T-helper 1 cell treated with Interleukin-12 subunit alpha and Interleukin-12 subunit beta and Interleukin-4 antibody, amounts not matched to agents 30 μg/mL and 1 μg/mL, for 36 hours (primary cell): ENCODE data around the gene GALNT9.

ENCODE experiments used
- H3K27ac Mint-ChIP-seq: one replicate; pipeline ENCODE4 v1.8.0; 2021; ENCODE audit warnings: mild to moderate bottlenecking, mixed read lengths
- H3K27me3 Mint-ChIP-seq: one replicate; pipeline ENCODE4 v1.8.0; 2021; ENCODE audit warnings: low read depth, mixed read lengths
- H3K36me3 Mint-ChIP-seq: one replicate; pipeline ENCODE4 v1.8.0; 2021; ENCODE audit warnings: low read depth, mixed read lengths
- H3K4me1 Mint-ChIP-seq: one replicate; pipeline ENCODE4 v1.8.0; 2021; ENCODE audit warnings: low read depth, mixed read lengths
- H3K4me3 Mint-ChIP-seq: one replicate; pipeline ENCODE4 v1.8.0; 2021; ENCODE audit warnings: mild to moderate bottlenecking, moderate library complexity, mixed read lengths
- H3K9me3 Mint-ChIP-seq: one replicate; pipeline ENCODE4 v1.8.0; 2021; ENCODE audit warnings: mixed read lengths

Gene GALNT9

DNA sequence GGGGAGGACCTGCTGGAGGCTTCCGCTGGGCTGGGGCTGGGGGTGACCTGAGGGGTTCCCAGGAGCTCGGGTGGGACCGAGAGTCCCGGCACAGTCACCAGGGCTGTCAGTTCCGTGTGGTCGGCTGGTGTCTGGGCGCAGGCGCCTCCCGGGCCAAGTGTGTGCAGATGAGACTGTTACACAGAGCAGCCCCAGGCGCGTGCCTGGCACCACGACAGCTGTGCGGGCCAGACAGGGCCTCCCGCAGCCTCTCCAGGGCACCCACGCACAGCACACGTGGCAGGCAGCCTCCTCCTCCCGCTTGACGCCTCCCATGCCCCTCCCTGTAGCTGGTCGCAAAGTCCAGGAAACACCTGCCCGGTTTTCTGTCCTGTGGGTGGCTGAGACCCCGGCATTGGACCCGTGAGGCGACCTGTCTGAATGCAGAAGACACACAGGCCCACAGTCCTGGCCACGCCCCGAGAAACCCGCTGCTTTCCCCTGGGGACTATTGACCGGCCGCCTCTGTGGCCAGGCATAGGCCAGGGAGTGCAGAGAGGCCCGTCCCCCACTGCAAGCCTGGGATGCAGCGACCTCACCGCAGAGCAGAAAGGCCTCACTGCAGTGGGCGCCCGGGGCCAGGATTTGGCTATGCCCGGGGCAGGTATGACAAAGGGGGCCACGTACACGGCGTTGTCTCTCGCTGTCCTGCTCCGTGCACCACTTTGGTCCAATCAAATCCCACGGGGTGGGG lies 12.1 kb upstream of the GALNT9 start:
- Mint-ChIP-seq H3K4me3 (no peak overlapping the region), H3K36me3 (no peaks in the 10 kb centered on the region), H3K9me3 (no peaks in the 10 kb centered on the region), H3K27ac (no peak overlapping the region), H3K4me1 (no peaks in the 10 kb centered on the region), H3K27me3 (peaks cover 9% of the 10 kb centered on the region)

- Mint-ChIP-seq H3K36me3 (no peaks in the 10 kb centered on the region), H3K4me1 (no peaks in the 10 kb centered on the region), H3K4me3 (no peak overlapping the region), H3K27me3 (peaks cover 9% of the 10 kb centered on the region), H3K9me3 (peaks cover 1% of the 10 kb centered on the region), H3K27ac (no peak overlapping the region)
Observed at GRCh38 chr12:132340266-132341035, 11.1 kb upstream of the GALNT9 start.

DNA sequence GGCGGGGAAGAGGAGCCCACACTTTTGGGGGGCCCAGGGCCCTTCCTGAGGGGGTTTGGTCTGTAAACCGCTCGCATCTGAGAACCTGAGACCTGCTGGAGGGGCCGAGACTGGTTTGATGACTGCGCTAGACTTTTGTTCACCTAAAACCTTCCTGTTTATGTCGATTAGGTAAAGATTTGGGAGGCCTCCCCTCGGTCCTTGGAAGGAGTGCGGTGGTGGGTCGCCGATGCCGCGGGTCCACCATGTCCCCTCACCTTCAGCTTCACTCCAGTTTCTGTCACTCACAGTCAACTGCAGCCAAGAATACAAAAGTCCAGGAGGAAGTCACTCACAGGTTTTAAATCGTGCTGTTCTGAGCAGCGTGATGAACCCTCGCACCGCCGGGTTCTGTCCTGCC lies 10.5 kb upstream of the GALNT9 start:
- Mint-ChIP-seq H3K27me3 (peaks cover 9% of the 10 kb centered on the region), H3K27ac (no peak overlapping the region), H3K36me3 (no peaks in the 10 kb centered on the region)

DNA sequence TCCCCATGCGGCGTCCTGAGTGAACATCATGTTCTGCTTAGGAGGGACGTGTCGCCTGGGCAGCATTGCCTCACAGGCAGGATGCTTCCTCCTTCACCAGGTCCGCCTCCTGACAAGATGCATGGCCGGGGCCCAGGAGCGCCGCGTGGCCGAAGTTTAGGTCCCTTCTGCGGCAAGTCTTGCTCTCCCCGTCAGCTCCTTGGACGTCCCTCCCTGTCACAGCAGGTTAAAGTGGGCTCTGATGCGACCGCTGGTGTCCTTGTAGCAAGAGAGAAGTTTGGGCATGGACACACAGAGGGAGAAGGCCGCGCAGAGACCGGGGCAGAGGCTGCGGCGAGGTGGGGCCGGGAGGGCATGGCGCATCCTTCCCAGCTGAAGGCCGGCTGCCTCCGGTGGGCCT lies 9.4 kb upstream of the GALNT9 start:
- H3K4me1 Mint-ChIP-seq, result no peaks in the 10 kb centered on the region
- H3K36me3 Mint-ChIP-seq, result no peaks in the 10 kb centered on the region
- peaks cover 3% of the 10 kb centered on the region for H3K9me3 Mint-ChIP-seq
- no peak overlapping the region for H3K27ac Mint-ChIP-seq
- H3K27me3 Mint-ChIP-seq, result peaks cover 9% of the 10 kb centered on the region
- H3K4me3 Mint-ChIP-seq, result no peak overlapping the region

More for the DNA sequence above, 10.5 kb upstream of the GALNT9 start:
- peaks cover 3% of the 10 kb centered on the region for H3K9me3 Mint-ChIP-seq
- no peak overlapping the region for H3K4me3 Mint-ChIP-seq
- no peaks in the 10 kb centered on the region for H3K4me1 Mint-ChIP-seq

GRCh38 chr12:132338311-132338710 lies 8.9 kb upstream of the GALNT9 start:
- Mint-ChIP-seq H3K4me1 (no peaks in the 10 kb centered on the region), H3K36me3 (no peaks in the 10 kb centered on the region), H3K27me3 (peaks cover 8% of the 10 kb centered on the region), H3K9me3 (peaks cover 3% of the 10 kb centered on the region), H3K27ac (no peak overlapping the region), H3K4me3 (no peak overlapping the region)

- Mint-ChIP-seq H3K9me3 (peaks cover 3% of the 10 kb centered on the region), H3K4me3 (no peak overlapping the region), H3K36me3 (no peaks in the 10 kb centered on the region), H3K27me3 (peaks cover under 1% of the 10 kb centered on the region), H3K4me1 (no peaks in the 10 kb centered on the region), H3K27ac (no peak overlapping the region)
Observed at GRCh38 chr12:132337557-132337956, 8.2 kb upstream of the GALNT9 start.

GRCh38 chr12:132336451-132337413 lies 7.3 kb upstream of the GALNT9 start:
- Mint-ChIP-seq H3K27me3 (no peaks in the 10 kb centered on the region), H3K36me3 (no peaks in the 10 kb centered on the region), H3K27ac (no peak overlapping the region), H3K9me3 (peaks cover 3% of the 10 kb centered on the region), H3K4me1 (no peaks in the 10 kb centered on the region), H3K4me3 (no peak overlapping the region)

GRCh38 chr12:132335179-132335756 lies 5.9 kb upstream of the GALNT9 start:
- H3K4me3 Mint-ChIP-seq, result no peak overlapping the region
- no peaks in the 10 kb centered on the region for H3K4me1 Mint-ChIP-seq
- peaks cover 9% of the 10 kb centered on the region for H3K27me3 Mint-ChIP-seq
- H3K9me3 Mint-ChIP-seq, result peaks cover 10% of the 10 kb centered on the region
- H3K36me3 Mint-ChIP-seq, result no peaks in the 10 kb centered on the region
- H3K27ac Mint-ChIP-seq, result no peak overlapping the region

GRCh38 chr12:132333766-132334165 lies 4.4 kb upstream of the GALNT9 start:
- Mint-ChIP-seq H3K4me1 (no peaks in the 10 kb centered on the region), H3K9me3 (peaks cover 10% of the 10 kb centered on the region), H3K27me3 (peaks cover 11% of the 10 kb centered on the region), H3K4me3 (no peak overlapping the region), H3K27ac (no peak overlapping the region), H3K36me3 (no peaks in the 10 kb centered on the region)

DNA sequence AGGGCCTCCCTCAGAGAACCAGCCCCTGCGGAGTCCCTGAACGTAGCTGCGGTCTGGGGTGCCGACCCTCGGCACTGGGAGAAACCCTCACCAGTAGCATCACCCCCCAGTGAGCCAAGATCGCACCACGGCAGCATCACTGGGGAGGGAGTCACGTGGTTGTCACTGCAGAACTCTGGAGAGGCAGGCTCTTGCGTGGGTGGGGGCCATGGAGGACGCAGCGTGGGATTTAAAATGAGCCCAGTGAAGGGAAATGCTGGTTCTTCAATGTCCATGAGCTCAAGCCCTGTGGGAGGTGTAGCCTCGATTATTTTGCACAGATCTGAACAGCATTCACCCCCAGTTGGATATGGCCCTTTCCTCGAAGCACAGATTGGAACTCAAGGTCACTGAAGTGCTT lies 3.9 kb upstream of the GALNT9 start:
- Mint-ChIP-seq H3K36me3 (no peaks in the 10 kb centered on the region), H3K4me1 (no peaks in the 10 kb centered on the region), H3K27ac (no peak overlapping the region), H3K9me3 (peaks cover 10% of the 10 kb centered on the region), H3K27me3 (peaks cover 14% of the 10 kb centered on the region), H3K4me3 (no peak overlapping the region)

DNA sequence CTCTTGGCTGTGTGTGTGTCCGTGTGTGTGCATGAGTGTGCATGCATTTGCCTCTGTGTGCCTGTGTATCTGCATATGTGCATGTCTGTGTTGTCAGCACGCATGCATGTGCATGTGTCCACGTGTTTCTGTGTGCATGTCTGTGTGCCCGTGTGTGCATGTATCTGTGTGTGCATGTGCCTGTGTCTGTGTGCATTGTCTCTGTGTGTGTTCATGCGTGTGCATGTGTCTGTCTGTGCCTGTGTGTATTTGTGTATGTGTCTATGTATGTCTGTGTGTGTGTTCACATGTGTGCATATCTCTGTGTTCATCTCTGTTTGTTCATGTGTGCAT lies 1.1 kb upstream of the GALNT9 start:
- Mint-ChIP-seq H3K27me3 (peaks cover 31% of the 10 kb centered on the region), H3K36me3 (no peaks in the 10 kb centered on the region)

GRCh38 chr12:132329720-132330548 lies 545 bp upstream of the GALNT9 start:
- Mint-ChIP-seq H3K4me3 (no peak overlapping the region), H3K9me3 (peaks cover 7% of the 10 kb centered on the region), H3K27me3 (peaks cover 31% of the 10 kb centered on the region), H3K27ac (no peak overlapping the region), H3K36me3 (no peaks in the 10 kb centered on the region), H3K4me1 (peaks cover 2% of the 10 kb centered on the region)

More for the DNA sequence above, 1.1 kb upstream of the GALNT9 start:
- no peak overlapping the region for H3K27ac Mint-ChIP-seq
- no peak overlapping the region for H3K4me3 Mint-ChIP-seq
- peaks cover 2% of the 10 kb centered on the region for H3K4me1 Mint-ChIP-seq
- H3K9me3 Mint-ChIP-seq, result peaks cover 9% of the 10 kb centered on the region

DNA sequence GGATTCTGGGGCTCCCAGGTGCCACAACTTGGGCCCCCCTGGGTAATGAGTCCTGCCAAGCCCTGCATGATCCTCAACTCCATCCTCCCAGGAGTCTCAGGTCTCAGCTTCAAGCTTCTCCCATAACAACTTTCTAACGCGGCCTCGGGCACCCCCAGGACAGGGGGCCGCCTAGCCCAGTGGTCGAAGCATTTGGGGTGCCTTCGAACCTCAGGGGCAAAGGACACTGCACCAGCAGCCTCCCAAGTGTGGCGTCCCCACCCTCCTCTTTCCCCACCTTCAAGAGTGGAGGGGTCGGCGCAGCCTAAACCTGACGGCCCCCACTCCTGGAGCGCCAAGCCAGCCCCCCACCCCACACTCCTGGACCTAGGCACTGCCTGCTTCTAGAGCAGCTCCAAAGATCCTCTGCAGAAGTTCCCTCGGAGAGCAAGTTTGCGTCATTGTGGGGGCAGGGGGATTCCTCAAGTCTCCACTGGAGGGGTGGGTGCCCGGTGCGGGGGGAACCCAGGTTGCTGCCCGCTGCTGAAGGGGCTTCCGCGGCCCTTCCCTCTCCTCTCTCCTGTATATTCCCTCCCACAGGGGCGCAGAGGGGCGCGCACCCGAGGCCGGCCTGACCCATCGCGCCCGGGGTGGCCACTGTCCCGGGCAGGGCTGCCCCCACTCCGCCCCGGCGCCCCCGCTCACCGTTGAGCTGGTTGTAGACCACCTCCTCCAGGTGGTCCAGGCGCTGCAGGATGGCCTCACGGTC lies 933 bp downstream of the GALNT9 start:
- Mint-ChIP-seq H3K27me3 (peaks cover 31% of the 10 kb centered on the region), H3K27ac (no peak overlapping the region), H3K4me1 (peaks cover 2% of the 10 kb centered on the region), H3K4me3 (no peak overlapping the region), H3K36me3 (no peaks in the 10 kb centered on the region), H3K9me3 (peaks cover 7% of the 10 kb centered on the region)
